ENCODE measurements around the gene TAS2R60.

DNA sequence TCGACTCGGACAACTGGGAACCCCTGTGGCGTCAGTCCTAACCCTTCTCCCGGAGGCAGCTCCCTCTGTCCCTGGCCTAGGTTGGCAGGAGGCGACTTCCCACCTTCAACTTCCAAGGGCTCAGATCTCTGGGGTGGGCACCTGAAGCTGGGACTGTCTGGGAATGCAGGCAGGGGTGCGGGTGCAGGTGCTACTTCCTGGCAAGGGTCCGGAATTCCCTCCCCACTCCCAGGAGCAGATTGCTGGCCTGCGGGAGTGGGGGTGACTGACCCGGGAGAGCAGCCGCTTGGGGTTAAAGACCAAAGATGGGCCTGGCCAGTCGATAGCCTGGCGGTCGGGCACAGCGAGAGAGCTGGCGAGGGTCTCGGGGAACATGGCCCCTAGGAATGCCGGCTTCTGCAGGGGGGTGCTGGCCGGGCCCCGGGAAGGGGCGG lies 35.0 kb upstream of the TAS2R60 start:
- TF ChIP-seq, protein P1, sequence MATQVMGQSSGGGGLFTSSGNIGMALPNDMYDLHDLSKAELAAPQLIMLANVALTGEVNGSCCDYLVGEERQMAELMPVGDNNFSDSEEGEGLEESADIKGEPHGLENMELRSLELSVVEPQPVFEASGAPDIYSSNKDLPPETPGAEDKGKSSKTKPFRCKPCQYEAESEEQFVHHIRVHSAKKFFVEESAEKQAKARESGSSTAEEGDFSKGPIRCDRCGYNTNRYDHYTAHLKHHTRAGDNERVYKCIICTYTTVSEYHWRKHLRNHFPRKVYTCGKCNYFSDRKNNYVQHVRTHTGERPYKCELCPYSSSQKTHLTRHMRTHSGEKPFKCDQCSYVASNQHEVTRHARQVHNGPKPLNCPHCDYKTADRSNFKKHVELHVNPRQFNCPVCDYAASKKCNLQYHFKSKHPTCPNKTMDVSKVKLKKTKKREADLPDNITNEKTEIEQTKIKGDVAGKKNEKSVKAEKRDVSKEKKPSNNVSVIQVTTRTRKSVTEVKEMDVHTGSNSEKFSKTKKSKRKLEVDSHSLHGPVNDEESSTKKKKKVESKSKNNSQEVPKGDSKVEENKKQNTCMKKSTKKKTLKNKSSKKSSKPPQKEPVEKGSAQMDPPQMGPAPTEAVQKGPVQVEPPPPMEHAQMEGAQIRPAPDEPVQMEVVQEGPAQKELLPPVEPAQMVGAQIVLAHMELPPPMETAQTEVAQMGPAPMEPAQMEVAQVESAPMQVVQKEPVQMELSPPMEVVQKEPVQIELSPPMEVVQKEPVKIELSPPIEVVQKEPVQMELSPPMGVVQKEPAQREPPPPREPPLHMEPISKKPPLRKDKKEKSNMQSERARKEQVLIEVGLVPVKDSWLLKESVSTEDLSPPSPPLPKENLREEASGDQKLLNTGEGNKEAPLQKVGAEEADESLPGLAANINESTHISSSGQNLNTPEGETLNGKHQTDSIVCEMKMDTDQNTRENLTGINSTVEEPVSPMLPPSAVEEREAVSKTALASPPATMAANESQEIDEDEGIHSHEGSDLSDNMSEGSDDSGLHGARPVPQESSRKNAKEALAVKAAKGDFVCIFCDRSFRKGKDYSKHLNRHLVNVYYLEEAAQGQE (IDR thresholded peaks at IDR 0.05; ENCODE audit: low read depth, low read length): no peak
- TF ChIP-seq RFX5 (IDR thresholded peaks at IDR 0.05; ENCODE audit: low read length): no peak
- TF ChIP-seq CTCF (IDR thresholded peaks at IDR 0.05): no peak
- no peak for TF ChIP-seq POLR2AphosphoS5 (IDR thresholded peaks at IDR 0.05; ENCODE audit: low read depth, low read length)
